GM18870 (cell line): ENCODE measurements around the gene NFATC2.
"Not testable (repeated sequence)": the region's sequence is repeated elsewhere in the genome, so short reads cannot be mapped to it uniquely, and the experiment has no call there.

ENCODE experiments used
- ATAC-seq: cut with Tn5 transposase; IDR thresholded peaks from one replicate; pipeline ENCODE4 v1.9.1; 2021; ENCODE audit warnings: moderate library complexity; ENCODE audit not compliant: unreplicated experiment

Gene NFATC2

DNA sequence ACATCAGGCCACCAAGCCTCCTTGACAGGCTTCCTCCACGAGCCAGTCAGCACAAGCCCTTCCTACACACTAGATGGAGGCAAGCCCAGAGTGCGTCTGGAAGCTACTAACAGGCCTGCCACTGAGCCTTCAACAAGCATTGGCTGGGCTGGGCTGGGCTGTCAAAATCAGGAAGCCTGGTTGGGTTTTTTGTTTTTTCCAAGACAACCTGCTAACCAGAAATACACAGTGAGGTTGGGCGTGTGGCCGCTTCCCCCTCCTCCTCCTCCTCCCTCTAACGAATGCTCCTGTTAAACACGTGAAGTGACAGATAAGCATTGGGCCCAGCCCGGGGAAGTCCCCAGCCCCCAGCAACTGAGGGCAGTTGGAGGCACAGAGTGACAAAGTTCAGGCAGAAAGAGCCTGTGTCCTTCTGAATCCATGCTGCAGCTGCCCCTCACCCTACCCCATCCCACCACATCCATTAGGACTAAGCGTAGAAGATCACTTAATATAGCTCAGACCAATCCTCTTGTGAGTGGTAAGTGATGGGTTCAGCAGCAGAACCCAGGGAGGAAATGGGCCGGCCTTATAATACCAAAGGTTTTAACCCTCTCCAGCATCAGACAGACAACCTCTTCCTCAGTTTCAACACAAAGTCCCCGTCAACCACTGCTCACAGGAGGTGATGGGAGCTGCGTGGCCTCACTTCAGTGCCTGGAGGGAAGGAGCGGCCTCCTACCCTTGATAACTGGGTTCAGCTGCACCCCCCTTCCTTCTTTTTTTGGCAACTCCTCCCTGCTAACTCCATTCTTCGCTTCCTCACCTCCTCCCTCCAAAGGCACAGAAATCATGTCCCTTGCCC is 1.1 kb downstream of the NFATC2 start:
- ATAC-seq = peak; percentile 46

DNA sequence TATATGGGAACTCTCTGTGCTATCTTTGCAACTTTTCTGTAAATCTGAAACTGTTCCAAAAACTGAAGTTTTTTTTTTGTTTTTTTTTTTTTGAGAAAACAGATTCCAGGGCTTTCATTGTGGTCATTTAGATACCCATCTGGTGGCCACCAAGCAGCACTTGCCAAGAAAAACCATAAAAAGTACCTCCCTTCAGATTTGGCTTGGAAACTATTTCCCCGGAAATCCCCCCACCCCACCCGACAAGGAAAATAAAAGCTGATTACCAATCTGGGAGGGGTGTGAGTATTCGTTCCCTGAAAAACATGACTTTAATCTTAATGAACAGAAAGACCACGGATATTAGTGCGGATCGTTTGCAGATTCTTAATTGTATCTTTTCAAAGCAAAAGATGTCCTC is 1.9 kb downstream of the NFATC2 start:
- ATAC-seq = no peak

DNA sequence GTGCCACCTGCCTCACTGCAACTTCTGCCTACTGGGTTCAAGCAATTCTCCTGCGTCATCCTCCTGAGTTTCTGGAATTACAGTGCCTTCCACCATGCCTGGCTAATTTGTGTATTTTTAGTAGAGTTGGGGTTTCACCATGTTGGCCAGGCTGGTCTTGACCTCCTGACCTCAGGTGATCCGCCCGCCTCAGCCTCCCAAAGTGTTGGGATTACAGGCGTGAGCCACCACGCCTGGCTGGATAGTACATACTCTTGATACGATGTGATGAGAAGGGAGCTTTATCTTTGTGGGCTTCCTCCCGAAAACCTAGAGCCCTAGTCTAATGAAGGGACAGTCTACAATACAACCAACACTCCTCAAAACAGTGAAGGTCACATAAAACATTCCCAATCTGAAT is 2.4 kb downstream of the NFATC2 start:
- ATAC-seq = not testable (repeated sequence)

DNA sequence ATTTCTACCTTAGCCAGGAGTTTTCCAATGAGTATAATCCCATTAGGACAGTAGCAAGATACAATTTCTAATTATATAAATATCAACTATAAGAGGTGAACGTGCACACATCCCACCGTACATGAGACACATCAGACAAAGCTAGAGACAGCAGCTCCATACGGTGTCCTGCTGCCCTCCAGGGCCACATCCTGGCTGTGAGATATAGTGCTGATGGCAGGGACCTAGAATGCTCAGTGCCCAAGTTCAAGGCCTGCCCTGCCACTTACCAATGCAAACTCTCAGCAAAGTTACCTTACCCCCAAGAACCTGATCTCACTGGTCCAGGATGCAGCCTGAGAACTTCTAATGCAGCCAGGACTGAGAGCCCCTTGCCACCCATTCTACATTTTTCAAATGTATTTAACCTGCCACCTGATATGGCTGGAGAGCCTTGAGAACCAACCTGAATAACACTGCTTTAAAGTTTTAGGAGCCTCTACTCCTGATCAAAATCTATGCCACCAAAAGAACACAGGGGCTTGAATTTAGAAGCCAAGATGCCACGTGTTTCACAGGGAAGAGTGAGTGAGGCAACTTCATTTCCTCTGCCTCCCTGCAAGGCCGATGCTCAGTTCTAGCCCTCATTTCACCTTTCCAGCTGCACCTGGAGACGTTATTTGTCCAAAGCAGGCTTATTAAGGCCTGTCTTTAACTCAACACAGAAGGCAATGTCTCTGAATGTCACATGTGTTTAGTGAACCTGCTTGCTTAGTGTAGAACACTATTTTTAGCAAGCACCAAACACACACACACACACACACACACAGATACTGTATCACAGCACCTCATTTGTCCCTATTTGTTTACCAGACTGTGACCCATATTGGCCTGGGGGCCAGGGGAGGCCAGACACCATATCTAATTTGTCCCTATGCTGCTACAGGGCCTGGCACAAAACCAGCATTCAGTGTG is 6.1 kb downstream of the NFATC2 start:
- ATAC-seq = no peak

DNA sequence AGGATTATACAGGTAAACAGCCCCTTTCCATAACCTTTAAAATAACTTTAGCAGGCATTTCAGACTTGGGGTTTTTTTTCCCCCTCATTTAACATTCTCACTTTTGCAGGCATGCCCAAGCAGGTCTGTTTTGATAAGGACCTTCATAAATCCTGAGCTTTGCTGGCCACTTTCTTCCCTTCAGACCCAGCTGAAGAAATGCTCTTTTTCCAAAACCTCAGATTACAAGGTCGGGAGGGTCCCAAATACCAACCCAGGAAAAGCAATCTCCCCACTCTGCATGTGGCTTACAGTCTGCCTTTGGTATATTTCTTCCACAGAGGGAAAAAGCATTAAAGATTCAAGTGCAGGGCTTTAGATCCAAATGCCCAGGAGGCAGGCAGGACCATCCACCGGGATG is 6.8 kb downstream of the NFATC2 start:
- ATAC-seq = no peak

DNA sequence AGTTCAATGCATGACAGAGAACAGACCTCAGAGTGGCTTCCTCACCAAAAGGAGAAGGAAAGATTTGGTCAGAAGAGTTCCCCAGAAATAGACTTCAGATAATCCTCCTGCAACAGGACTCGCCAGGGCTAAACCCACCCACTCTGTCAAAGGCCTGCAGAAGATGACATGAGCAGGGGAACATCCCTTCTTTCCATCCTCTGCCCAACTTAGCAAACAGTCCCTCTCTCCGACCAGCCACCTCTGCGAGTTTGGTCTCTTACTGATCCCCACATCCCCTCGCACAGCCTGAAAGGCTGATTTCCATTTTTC is 7.5 kb downstream of the NFATC2 start:
- no peak for ATAC-seq

DNA sequence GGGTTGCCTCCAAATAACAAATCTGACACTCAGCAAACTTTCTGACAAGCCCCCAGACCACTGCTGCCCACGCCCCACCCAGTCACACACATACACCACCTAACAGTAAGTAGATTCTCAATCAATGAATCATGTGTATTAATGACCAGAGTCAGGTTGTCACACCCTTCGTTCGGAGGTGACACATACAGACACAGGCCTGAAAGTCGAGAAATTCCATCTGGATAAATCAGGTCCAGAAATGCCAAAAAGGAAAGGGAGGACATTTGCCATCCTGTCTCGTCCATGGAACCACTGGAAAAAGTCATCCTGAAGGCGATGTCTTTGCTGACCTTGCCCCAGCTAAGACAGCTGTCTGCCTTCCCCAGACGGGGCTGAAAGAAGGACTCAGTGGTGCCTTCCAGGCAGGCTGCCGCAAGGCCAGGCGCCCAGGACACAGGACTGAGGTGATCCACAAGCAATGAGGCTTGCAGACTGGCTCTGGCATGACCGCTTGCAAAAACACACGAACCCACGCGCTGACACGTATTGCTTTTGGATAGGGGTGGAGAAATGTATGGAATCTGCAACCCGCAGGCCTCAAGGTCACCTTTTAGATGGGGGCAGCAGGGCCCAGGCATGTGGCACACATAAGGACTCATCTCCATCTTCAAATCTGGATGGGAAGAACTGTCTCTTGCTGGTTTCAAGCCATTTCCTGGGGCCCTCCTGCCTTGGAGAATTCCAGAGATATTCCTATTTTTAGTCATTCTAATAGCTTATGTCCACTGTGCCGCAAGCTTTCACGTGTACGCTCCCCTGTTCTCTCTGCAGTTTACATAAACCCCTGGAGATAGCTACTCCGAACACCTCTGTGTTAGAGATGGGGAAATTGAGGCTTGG is 9.0 kb downstream of the NFATC2 start:
- no peak for ATAC-seq

DNA sequence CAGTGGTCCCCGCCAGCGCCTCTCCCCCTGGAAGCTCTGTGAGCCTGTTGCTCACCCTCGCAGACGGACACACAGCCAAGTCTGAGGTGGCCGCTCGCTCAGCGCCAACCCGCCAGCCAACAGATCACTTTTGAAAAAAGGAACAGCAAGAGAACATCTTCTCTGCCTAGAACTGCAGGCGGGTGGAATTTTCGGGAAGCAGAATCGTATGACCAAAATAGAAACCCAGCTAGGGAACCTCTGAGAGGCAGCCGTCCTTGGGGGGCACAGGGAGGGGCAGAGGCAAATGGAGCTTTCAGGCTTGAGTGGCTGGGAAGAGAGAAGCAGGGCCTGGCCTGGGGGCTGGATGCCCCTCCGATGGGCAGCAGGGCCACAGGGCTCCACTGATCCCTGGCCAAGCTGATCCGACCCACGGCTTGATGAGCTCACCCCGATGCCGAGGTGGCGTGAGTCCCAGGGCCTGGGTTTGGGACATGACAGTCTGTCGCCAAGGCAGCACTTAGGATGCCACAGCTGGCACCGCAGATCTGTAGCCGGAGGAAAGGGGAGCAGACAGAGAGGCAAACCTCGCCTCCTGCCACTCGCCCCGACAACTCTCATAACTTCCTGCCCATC is 9.8 kb downstream of the NFATC2 start:
- ATAC-seq = no peak

DNA sequence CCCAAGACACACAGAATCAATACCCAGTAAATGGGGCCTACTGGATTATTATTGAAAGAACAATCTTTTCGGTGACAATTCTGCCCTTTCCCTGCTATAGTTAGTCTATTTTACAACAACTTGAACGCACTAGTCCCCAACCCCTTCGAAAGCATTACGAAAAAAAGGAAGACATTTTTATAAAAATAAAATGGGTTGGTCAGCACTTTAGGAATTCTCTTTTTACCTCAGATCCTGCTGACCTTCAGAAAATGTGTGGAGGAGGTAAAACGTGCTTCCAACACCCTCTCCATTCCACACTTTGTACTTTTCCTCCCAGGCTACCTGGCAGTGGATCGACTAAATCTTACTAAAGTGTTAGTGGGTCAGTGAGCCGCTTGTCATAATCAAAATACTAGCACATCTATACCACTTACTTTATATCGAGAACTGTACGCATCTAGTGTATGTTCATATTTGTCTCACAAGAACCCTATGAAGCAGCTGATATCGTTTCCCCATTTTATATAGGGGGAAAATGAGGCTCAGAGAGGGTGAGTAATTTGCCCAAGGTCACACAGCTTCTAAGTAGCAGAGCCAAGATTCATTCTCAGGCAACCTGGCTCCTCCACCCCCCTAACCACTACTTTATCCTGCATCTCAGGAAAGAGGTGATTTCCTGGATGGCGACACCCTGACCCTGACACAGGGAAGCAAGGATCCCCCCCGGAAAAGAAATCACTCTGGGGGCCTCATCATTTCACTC is 10.6 kb downstream of the NFATC2 start:
- ATAC-seq = no peak

DNA sequence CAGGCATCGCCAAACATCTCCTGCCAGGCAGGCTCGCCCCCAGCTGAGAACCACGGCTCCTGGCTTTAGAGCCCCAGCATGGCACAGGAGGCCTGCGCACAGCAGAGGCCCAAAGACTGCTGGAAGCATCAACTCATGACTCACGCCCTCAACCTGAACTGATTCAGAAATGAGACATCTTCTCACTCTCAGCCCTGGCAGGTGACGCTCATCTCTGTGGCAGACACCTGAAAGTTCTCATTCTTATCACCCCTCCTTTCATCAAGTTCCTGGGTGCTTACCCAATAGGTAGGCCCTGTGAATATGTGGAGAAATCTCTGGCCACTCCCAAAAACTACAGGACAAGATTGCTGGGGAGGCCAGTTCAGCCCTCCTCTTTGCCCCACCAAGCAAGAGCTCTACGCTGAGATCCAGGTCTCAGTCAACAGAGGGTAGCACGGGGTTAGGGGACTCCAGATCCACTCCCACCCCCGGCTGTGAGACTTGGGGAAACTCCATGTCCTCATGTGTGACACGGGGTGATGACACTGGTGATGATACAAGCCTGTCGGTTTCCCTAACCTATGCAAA is 11.3 kb downstream of the NFATC2 start:
- peak; percentile 51 for ATAC-seq

DNA sequence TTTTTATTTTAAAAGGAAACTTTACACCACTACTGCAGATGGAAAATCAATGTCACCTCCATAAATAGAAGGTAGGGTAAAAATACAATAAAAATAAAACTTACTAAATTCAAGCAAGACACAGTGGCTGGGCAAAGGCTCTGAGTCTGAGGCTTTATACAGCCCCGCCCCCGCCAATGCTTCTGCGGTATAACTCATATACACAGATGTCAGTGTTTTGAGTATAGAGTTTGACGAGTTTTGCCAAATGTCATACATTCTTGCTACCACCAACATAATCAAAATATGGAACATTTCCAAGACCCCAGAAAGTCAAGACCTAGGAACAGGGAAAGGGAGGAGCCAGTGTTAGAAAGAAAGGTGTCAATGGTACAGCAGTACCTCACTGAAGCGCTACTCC is 12.8 kb downstream of the NFATC2 start:
- no peak for ATAC-seq

DNA sequence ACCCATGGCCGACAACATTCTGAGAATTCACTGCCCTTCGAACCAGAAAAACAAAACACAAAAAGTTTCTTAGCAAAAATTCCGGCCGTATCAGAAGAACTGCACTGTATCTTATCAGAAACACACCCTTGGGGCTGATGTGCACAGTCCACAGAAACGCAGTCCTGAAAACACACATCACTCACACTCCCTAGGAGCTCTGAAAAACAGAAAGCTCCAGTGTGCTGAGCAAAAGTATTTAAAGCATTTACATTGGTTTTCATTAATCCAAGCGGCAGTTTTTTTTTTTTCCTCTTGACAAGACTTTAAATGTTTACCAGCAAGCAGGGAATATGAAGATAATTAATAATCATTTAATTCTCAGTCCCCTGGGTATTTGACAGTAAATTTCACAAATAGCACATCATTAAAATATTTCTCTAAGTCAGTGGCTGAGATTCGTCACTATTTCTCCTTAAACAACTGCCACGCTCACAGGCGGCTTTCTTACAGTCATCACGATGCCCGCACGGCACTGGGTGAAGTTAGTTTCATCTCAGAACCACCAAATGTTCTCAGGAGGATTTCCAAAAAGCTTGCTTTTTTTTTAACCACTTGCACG is 13.3 kb downstream of the NFATC2 start:
- ATAC-seq = no peak

DNA sequence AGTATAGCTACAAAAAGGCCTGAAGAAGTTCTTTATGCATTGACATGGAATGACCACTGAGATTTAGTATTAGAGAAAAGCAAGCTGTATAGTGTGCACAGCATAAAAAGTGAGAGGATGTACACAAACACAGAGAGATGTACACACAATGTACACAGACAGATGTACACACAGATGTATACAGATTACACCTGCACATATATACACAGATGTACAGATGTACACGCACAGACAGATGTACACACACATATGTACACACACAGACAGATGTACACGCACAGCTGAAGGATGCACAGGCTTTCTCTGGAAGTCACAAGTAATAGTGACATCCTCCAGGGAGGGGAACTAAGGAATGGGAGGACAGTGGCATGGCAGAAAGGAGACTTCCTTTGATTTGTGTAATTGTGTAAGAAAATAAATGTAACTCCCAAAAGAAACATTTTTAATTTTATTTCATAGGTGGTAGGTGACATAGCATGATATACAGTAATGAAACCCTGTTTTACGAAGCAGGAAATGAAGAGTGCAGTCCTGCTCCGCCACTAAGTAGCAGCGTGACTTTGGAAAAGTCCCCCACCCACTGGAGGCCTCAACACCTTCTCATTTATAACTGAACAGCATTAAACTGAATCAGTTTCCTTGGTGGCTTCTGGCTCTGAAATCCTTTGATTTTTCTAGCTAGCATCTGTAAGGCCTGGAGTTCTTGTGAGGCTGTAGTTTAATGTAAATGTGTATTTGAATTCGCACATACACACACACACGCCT is 14.1 kb downstream of the NFATC2 start:
- ATAC-seq = no peak

DNA sequence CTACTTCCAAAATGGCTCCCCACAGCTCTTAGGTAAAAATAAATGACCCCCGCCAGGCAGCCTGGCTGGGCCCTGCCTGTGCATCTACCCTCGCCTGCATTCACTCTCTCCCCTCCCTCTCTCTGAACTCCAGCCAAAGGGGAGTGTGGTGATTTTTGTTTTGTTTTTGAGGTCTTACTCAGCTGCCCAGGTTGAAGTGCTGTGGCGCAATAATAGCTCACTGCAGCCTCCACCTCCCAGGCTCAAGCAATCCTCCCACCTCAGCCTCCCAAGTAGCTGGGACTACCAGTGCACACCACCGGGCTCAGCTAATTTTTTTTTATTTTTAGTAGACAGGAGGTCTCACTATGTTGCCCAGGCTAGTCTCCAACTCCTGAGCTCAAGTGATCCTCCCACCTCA is 15.8 kb downstream of the NFATC2 start:
- no peak for ATAC-seq

DNA sequence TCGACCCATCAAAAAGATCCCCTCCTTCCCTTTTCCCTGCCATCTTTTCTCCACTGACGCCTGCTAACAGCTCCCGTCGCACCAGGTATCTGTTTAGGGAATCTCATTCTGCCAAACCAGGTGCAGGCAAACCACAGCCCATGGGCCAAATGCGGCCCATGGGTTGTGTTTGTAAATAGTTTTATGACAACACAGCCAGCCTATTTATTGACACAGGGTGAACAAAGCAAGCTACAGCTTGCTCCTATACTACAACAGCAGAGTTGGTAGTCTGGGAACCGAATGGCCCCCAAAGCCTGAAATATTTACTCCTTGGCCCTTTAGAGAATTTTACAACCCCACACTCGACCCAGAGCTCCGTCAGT is 16.4 kb downstream of the NFATC2 start:
- ATAC-seq = no peak

DNA sequence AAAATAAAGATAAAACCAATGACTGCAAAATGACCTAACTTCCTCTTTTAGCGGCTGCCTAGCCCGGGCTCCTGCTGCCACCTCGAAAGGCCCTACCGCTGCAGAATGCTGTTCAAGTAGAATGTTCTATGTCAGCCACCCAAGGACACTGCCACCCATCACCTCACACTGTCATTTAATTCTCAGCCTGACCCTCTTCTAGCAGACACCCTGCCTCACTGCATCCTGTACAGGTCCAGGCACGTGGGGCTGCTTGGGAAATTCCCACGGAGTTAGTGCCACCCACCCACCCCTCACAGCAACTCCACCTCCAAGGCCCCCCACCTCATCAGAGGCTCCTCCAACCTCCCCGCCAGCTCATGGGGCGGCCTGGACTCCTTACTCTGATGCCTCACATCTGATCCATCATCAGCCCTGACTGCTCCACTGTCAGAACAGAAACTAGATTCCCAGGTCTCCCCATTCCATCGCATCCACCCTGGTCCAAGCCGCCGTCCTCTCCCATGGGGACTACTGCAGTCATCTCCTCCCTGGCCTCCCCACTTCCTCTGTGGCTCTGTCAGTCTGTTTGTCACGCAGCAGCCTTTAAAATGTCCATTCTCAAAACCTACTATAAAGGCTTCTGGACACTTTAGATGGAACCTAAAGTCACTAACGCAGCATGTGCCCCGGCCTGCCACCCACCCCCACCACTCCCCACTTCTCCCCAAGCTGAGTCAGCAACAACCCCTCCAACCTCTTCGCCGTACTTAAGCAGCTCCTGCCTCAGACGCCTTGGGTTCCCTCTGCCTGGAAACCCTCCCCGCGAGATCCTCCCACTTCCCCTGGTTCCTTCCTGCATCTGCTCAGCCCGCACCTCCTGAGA is 17.0 kb downstream of the NFATC2 start:
- no peak for ATAC-seq

DNA sequence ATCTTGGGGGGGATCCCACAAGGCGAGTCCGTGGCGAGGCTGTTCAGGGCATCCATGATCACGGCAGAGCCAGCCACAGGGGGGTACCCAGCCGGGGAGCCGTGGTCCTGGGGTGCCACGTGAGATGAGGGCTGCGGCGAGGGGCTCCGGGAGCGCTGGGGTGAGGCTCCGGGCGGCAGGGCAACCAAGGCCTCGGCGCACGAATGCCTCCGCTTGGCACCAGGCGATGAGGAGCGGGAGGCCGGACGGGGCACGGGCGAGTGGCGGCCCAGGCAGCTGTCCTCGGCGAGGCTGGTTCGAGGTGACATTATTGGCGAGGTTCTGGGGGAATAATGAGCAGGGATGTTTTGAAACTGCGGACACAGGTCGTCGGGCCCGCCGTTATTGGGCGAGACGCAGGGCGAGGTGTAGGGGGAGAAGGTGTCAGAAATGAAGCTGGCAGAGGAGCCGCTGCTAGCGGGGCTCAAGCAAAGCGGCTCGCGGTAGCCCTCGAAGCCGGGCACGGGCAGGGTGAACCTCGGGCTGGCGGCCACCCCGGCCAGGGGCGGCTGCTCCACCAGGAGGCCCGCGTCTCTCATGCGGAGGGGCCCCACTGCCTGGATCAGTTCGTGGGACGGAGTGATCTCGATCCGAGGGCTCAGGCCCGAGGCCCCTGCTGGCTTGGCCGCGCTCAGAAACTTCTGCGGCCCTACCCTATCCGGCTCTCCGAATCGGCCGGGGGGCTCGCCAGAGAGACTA is 19.1 kb downstream of the NFATC2 start:
- ATAC-seq = no peak
